Stimulated activated CD8-positive, alpha-beta memory T cell treated with anti-CD3 and anti-CD28 coated beads, Interleukin-12 subunit alpha, Interleukin-12 subunit beta, amount 100 ng/mL, for 4 hours (primary cell): Measurements from ENCODE around the gene CERT1.

ENCODE experiments used
- DNase-seq: peaks from one replicate; pipeline ENCODE4 v3.0.0-alpha.2; 2020; ENCODE audit warnings: low read depth

The CERT1 gene

DNA sequence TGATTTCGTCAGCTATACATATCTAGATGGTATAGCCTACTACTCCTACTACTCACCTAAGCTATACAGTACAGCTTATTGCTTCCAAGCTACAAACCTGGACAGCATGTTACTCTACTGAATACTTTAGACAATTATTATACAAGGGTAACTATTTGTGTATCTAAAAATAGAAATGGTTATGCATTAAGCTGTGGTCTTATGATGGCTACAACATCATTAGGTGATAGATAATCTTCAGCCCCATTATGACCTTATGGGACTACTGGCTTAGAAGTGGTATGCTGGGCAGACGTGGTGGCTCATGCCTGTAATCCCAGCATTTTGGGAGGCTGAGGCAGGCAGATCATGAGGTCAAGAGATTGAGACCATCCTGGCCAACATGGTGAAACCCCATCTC lies 40.2 kb downstream of the CERT1 start:
- no peak for DNase-seq

DNA sequence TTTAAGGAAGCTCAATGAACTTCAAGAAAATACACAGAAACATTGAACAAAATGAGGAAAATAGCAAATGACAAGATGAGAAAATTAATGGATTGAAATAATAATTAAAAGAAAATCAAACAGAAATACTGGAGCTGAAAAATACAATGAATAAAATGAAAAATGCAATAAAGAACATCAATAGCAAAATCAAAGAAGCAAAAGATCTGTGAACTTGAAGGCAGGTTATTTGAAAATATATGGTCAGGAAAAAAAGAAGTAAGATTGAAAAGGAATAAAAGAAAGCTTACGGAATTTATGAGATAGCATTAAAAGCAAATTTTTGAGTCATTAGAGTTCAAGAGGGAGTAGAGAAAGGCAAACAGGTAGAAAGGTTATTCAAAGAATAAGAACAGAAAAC lies 42.4 kb downstream of the CERT1 start:
- DNase-seq = no peak

DNA sequence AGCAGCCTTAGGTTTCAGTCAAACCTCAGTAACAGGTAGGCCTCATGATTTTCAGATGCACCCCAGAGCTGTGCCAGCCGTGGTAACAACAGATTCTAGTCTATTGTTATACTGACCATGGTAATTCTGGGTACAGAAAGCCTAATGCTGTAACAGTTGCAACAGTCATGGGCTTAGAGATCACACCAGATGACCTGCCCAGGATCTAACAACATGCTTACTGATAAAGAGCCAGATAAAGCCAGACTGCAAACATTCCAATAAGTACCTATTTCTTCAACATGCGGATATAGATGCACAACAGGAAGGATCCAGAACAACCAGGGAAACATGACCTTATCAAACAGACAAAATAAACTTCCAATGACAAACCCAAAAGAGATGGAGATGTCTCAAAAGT lies 42.8 kb downstream of the CERT1 start:
- DNase-seq = no peak

DNA sequence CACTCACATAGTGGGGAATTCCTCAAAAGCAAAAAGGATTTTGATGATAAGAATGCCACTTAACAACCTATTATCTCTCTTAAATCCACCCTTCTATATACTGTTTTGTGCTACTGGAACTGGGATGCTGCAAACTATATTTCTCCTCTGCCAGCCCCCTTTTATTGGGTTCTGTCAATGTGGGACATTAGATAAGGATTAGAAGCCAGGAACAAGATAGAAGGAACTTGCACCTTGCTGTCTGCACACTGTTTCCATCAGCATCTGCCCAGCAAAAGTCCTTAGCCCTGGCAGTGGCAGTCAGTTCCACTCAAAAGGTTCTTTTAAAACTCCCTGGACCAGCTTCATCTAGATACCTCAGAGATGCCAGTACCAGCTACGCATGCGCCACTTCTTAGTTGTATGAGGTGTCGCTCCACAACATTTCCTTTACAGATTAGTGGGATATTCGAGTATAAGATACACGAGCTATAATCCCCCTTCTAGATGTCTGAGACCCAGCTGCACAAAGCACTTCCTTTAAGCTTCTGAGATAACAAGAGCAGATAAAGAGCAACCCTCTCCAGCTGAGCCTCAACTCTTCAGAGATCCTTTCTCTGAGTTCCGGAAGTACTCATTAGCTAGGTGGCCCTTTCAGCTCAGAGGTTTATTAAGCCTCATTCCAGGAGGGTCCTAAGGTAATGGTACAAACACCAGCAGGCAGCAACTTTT lies 45.3 kb downstream of the CERT1 start:
- no peak for DNase-seq

DNA sequence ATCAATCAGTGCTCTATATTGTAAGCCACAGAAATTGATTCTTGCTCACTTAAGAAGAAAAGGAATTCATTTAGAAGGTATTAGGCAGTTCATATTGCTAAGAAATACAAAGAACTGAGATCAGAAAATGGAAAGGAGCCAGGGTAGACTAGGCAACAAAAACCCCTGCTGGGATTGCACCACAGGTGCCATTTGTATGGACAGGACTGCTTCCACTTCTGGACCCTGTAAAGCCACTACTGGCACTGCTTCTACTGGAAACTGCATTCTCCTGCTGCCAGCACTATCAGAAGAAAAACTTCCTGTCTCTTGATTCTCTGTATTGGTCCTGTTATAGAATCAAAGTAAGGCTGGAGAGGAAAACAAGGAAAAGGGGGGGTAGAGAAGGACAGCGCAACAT lies 45.9 kb downstream of the CERT1 start:
- DNase-seq = no peak

DNA sequence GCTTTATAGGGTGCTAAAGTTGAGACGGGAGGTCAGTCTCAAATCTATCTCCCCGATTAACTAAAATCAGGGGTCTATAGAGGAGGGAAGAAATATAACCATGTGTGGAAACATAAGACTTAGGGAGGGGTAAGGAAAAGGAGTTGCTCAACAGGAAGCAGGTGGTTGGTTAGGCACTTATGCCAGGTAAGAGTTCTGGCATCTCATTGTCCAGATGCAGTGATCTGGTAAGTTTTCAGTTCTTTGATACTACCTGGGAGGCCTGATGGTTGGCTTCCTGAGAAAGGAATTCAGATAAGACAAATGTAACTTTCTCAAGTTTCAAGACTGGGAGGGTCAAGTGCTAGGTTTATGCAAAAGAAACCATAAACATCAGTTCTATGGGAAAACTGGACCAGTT lies 47.7 kb downstream of the CERT1 start:
- DNase-seq = no peak

DNA sequence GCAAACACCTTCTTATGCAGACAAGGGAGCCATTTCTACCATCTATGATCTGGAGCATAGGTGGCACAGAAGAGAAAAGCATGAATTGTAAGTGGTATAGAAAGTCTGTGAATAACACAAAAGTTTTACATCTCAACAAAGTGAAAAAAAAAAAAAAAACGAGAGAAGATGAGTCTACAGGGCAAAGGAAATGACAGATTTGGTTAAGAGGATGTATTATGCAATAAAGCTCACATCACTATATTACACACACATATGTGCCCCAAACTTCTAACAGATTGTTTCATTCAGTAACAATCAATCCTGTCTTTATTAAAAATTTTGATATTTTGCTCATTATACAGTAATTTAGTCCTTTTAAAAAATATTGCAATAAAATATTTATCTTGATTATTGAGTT lies 49.8 kb downstream of the CERT1 start:
- no peak for DNase-seq

DNA sequence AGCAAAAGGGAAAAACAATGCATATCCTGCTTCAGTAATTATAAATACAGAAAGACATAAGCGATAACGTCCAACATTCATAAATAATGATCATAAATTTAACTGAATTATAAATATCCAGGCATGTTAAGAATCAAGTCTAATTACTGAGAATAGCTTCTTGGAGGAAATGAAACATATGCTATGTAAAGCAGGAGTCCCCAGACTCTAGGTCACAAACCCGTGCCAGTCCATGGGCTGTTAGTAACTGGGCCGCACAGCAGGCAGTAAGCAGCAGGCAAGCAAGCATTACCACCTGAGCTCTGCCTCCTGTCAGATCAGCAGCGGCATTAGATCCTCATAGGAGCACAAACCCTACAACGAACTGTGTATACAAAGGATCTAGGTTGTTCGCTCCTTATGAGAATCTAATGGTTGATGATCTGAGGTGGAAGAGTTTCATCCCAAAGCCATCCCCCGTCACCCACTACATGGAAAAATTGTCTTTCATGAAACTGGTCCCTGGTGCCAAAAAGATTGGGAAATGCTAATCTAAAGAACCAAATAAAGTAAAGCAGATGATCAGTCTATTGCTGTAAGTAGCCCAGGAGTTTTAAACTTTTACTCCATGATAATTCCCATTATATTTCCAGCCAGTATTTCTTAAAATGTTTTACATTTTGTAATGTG lies 50.4 kb downstream of the CERT1 start:
- DNase-seq = no peak

DNA sequence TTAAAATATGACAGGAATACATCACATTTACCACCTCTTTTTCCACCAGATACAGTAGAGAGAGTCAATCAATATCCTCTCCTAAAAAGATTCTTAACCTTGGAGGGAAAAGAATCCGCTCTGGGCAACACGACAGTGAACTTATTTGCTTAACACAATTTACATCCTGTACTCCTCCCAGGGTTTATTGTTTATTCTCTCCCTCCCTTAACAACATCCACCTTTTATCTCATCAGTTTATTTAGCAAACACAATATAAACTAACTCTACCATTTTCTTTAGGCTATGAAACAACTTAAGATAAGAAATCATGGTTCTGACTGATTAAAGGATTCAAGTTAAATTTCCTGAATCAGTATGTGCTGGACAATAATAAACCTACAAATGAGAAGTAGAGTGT lies 50.9 kb downstream of the CERT1 start:
- no peak for DNase-seq

DNA sequence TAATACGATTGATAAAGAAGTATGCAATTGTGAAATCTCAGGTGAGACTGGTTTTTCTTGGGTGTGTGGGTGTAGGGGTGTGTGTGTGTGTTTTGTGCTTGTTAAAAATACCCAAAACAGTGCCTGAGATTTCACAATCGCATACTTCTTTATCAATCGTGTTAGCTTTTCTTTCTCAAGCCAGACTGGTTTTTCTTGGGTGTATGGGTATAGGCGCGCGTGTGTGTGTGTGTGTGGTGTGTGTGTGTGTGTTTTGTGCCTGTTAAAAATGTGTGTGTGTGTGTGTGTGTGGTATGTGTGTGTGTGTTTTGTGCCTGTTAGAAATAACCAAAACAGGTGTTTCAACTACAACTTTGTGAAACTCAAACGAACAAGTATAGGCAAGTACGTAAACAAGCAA lies 53.7 kb downstream of the CERT1 start:
- DNase-seq = no peak

DNA sequence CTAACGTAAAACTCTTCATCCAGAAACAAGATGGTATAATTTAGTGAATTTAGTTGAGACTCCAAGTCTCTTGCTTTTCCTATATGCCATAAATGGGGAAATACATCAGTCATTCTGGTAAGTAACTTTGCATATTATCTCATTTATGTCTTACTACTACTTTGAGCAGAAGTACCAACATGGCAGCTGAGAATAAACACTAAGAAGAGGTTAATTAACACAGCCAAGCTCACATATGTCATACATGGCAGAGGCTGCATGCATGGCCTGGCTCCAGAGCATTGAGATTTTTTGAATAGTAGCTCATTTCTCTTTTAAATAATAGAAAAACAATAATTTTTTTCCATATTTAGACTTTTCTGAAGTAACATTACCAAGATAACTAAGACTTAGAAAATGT lies 54.3 kb downstream of the CERT1 start:
- DNase-seq = no peak

DNA sequence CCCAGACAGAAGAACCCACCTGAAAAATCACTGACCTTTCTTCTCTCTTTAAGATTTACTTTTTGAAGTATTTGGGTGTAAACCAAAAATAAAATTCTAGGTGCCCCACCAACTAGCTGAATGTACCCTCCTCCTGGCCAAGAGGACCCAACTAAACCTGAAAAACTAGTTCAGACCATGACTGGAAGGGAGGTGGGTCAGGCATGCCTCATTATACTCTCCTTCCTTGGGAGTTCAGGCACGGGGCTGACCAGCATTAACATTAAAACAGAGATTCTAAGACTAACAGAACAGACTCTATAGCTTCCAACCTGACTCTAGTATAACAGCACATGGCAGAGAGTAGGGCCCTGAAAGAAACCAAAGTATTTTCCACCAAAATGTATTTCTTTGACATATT lies 61.4 kb downstream of the CERT1 start:
- DNase-seq = no peak

DNA sequence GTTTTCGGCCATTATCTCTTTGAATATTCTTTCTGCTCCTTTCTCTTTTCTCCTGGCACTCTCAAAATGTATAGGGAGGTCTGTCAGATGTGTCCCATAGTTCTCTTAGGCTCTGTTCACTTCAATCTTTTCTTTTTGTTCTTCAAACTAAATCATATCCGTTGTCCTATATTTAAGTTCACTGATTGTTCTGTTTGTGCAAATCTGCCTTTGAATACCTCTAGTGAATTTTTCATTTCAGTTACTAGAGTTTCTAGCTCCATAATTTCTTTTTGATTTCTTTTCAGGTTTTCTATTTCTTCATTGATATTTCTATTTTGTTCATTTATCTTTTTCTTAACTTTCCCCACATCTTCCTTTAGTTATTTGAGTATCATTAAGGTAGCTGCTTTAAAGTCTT lies 65.4 kb downstream of the CERT1 start:
- DNase-seq = no peak

DNA sequence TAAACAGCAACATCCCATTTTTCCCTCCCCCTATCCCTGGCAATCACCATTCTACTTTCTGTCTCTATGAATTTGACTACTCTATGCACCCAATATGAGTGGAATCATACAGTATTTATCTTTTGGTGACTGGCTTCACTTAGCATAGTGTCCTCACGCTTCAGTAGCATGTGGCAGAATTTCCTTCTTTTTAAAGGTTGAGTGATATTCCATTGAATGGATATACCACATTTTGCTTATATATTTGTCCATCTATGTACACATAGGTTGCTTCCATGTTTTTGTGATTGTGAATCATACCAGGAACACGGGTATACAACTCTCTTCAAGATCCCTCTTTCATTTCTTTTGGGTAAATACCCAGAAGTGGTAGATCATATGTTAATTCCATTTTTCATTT lies 69.9 kb downstream of the CERT1 start:
- no peak for DNase-seq

DNA sequence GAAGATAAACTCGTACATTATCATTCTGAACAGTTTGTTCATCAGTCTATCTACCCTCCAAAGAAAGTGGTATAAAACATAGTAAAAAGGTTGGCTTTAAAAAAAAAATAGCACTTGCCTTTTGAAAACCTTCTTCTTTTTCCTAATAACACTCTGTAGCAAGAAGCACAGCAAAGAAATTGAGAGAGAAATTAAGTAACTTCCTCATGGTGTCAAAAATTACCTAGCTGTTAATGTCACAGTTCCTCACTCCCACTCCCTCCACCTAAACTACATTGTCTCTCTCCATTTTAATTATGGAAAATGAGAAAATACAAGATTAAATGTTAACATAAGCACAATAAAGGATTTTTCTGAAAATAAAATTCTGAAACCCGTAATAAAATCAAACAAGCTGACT lies 72.2 kb downstream of the CERT1 start:
- DNase-seq = no peak

DNA sequence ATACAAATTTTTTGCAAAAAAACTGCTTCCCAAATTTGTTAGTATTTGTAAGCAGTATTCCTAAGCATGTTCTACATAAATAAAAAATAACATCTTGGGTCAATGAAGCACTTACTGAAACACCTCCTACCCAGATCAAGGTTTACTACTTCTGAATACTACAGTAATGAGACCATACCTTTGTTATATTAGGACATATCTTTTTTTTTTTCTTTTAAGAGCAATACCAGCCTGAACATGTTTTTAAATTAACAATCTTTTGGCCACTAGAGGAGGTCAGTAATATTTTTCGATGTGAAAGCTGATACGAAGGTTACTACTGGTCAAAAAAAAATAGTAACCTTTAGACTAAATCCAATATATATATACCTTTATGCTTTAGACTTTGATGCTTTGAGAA lies 72.7 kb downstream of the CERT1 start:
- no peak for DNase-seq

DNA sequence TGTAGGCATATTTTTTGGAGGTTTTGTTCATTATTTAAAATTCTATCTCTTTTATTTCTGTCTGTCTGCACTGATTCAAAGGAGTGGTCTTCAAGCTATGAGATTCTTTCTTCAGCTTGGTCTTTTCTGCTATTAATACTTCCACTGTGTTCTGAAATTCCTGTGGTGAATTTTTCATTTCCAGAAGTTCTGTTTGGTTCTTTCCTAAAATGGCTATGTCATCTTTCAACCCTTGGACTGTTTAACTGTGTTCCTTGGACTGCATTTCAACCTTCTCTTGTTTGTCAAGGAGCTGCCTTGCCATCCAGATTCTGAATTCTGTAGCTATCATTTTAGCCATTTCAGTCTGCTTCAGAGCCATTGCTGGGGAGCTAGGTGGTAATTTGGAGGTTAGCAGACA lies 76.3 kb downstream of the CERT1 start:
- no peak for DNase-seq

DNA sequence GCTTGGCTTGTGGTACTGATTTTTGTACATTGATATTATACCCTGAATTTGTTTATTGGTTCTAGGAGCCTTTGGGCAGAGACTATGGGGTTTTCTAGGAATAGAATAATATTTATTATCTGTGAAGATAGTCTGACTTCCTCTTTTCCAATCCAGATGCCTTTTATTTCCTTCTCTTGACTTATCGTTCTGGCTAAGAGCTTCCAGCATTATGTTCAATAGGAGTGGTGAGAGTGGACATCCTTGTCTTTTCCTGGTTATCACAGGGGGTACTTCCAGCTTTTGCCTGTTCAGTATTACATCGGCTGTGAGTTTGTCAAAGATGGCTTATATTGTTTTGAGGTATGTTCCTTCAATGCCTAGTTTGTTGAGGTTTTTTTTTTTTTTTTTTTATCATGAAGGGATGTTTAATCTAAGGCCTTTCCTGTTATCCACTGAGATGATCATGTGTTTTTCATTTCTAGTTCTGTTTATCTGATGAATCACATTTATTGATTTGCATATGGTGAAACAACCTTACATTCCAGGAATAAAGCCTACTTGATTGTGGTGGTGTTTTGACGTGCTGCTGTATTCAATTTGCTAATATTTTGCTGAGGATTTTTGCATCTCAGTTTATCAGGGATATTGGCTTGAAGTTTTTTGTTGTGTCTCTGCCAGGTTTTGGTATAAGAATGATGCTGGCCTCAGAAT lies 77.5 kb downstream of the CERT1 start:
- no peak for DNase-seq

DNA sequence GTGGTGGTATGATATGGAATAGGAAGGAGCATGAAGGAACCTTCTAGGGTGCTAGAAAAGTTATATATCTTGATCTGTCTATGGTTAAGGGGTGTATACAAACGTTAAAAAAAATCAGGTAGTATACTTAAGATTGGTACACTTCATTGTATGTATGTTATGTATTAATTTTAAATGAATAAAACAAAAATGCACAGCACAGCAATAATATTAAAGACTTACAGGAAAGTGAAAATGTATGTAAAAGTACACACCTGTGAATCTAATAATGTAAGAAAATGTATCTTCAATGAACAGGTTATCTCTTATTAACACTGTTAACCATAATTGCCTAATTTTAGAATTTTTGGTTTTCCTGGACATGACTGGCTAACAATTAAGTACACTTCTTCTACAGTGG lies 97.2 kb downstream of the CERT1 start:
- DNase-seq = no peak

DNA sequence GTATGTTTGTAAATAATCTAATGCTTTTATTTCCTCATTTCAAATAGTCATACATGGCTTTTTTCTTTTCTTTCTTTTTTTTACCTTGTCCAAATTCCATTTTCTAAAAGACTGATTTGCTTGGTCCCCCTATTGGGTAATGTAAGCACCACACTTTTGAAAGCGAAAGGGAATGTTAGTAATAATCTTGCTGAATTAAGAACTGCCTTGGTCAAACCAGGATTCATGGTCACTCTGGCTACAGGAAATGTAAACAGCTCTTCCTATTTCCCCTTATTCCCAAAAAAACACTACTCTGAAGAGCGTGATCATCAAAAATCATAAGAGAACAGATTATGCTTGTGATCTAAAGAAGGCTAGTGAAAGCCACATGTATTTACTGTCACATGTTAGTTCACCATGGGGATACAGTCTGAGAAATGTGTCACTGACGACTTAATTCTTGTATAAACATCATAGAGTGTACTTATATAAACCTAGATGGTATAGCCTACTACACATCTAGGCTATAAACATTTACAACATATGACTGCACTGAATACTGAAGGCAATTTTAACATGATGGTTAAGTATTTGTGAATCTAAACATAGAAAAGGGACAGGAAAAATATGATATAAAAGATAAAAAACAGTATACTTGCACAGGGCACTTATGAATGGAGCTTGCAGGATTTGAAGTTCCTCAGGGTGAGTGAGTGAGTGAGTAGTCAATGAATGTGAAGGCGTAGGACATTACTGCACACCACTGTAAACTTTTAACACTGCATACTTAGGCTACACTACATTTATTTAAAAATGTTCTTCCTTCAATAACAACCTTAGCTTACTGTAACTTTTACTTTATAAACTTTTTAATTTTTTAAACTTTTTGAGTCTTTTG lies 99.1 kb downstream of the CERT1 start:
- DNase-seq = no peak

DNA sequence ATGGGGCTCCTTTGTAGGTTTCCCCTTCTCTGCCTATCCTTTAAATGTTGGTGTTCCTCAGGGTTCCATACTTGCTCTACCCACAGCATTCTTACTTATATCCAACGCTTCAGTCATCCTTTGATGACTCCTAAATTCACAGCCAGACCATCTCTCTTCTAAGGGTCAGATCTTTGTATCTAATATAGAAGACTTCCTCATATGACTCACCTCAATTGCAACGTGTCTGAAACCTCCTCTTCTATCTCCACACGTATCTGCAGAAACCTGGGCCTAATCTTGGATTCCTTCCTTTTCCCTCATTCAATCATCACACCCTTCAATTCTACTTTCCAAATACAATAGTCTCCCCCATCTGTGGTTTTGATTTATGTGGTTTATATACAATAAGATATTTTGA lies 106.1 kb downstream of the CERT1 start:
- no peak for DNase-seq

DNA sequence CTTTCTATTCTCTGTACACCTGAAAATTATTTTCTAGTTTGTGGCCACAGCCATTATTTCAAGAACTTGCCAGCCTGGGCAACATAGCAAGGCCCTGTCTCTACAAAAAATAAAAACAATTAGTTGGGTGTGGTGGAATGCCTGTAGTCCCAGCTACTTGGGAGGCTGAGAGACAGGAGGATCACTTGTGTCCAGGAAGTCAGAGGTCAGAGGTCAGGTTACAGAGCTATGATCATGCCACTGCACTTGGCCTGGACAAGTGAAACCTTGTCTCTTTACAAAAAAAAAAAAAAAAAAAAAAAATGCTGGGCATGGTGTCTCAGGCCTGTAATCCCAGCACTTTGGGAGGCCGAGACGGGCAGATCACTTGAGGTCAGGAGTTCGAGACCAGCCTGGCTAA lies 116.2 kb downstream of the CERT1 start:
- DNase-seq = no peak

DNA sequence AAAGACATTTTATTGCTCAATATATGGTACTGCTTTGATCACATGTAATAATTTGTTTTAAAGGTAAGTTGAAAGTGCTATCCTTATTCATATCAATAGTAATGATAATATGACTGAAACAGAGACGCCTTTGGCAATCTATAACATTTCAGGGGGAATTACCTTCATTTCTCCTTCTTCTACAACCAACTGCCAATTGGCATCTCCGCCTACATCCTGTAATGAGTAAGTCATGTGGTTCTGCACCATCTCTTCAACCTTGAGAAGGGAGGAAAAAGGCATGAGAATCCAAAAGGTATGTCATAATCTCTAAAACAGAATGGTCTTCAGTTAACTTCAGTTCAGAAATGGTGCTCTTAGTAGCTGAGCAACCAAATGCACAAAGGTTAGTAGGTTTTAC lies 122.0 kb downstream of the CERT1 start:
- DNase-seq = no peak
